K562 (cell line): ENCODE measurements around the gene ZNF326. TPM values are rescaled to one million over a fixed set of nuclear protein-coding genes. Genes with fewer than 3 reads are reported as not detected.

Source experiments
- KAT2B ChIP-seq: IDR thresholded peaks from one replicate; pipeline ENCODE4 v1.6.1; 2012; ENCODE audit warnings: low read depth, mild to moderate bottlenecking, control low read depth, inconsistent platforms, low read length, moderate library complexity
- MAZ ChIP-seq, 2 experiments: fragments of 450-650 bp in 1 of 2; sonication (generic) in 1 of 2; formaldehyde crosslinking; IDR thresholded peaks in 1 of 2; conservative IDR thresholded peaks in 1 of 2; 2 replicates each; pipeline versions ENCODE4 v1.4.0 to v1.5.0; 2020; ENCODE audit warnings: mild to moderate bottlenecking in 1 of 2, missing genetic modification reagents in 1 of 2
- MGA ChIP-seq: fragments of 450-650 bp; IDR thresholded peaks from 2 replicates; pipeline ENCODE4 v1.6.1; 2016; ENCODE audit warnings: mild to moderate bottlenecking, moderate library complexity
- PML ChIP-seq: IDR thresholded peaks from 2 replicates; pipeline ENCODE4 v1.6.1; 2012; ENCODE audit warnings: low read length, inconsistent platforms
- RFX5 ChIP-seq: IDR thresholded peaks from 2 replicates; pipeline ENCODE4 v1.6.1; 2011; ENCODE audit warnings: low read depth, mild to moderate bottlenecking, improper control_type of control experiment, low read length
- RHOXF2B ChIP-seq: fragments of 250-450 bp; sonication (Bioruptor Pico); conservative IDR thresholded peaks from 2 replicates; pipeline ENCODE4 v1.5.1; 2021
- SNAPC5 ChIP-seq: fragments of 250-450 bp; sonication (Bioruptor Pico); IDR thresholded peaks from 2 replicates; pipeline ENCODE4 v1.8.0; 2021; ENCODE audit warnings: moderate library complexity, mild to moderate bottlenecking, inconsistent platforms
- U2AF2 ChIP-seq: fragments of 200-400 bp; formaldehyde crosslinking; optimal IDR thresholded peaks from 2 replicates; pipeline ENCODE3; 2017; ENCODE audit warnings: low read depth, mild to moderate bottlenecking, low read length
- XRCC3 ChIP-seq: fragments of 450-650 bp; IDR thresholded peaks from 2 replicates; pipeline ENCODE4 v1.6.1; 2017; ENCODE audit warnings: mild to moderate bottlenecking, moderate library complexity
- ZNF609 ChIP-seq: sonication (generic); formaldehyde crosslinking; IDR thresholded peaks from 2 replicates; pipeline ENCODE4 v1.8.1; 2023; ENCODE audit warnings: missing genetic modification reagents, mild to moderate bottlenecking, borderline replicate concordance
- polyA plus RNA-seq, 8 experiments: library from polyadenylated mRNA; depleted of rRNA in 4 of 8; stranded (reverse) in 5 of 8; unstranded in 3 of 8; fragments of >200 nt; fragmentation: Nextera tagmentation in 2 of 8; fragmentation: Illumina TruSeq in 1 of 8; extraction: Ambion mirVana in 2 of 8; extraction: Trizol in 1 of 8; gene quantifications; 2 replicates each; pipeline versions ENCODE4 v1.2.1 to v1.2.3, GENCODE V29; 2011 to 2014; ENCODE audit warnings: inconsistent platforms in 1 of 8, missing spikeins in 1 of 8
- total RNA-seq, 7 experiments: library from RNA; depleted of rRNA in 6 of 7; stranded (reverse); fragments of >200 nt in 6 of 7; fragmentation: Illumina TruSeq in 2 of 7; extraction: Trizol in 2 of 7; gene quantifications; 2 replicates each; pipeline versions ENCODE4 v1.2.1 to v1.2.3, GENCODE V29; 2011 to 2021; ENCODE audit warnings: low replicate concordance in 1 of 7

Gene ZNF326
- total and polyA plus RNA-seq, 9 of the 15 experiments (the other 6 are each of a cell fraction or from before 2014, with no cell fraction given): 7.2 to 33.2 (median 20.1) TPM

- TF ChIP-seq ZNF609 (CRISPR knock-in tag) (no peak), SNAPC5 (CRISPR knock-in tag) (peak; percentile 71), MGA (no peak), MAZ (CRISPR knock-in tag; conservative IDR thresholded peaks at IDR 0.05 in 1 of 2, IDR thresholded peaks at IDR 0.05 in 1 of 2) (no peak), PML (peak; percentile 89; the same call in 1 of the 2 replicates), XRCC3 (no peak), RHOXF2B (CRISPR knock-in tag) (no peak), U2AF2 (no peak), KAT2B (no peak), RFX5 (no peak)
These were observed 914 bp downstream of the ZNF326 start (continued) for GRCh38 chr1:89995598-89996449.
